GM13976 (cell line): ENCODE data around the gene USB1.

ENCODE experiments used
- DNase-seq: peaks from one replicate; pipeline ENCODE4 v3.0.0; 2012; ENCODE audit warnings: low spot score
- in situ Hi-C: fragments of 300-500 bp; cut with MboI; formaldehyde crosslinking; loops from one replicate; pipeline ENCODE4 v1.12.0; 2022; ENCODE audit warnings: low sequenced_read_pairs, mixed read lengths, inconsistent platforms; ENCODE audit not compliant: unreplicated experiment
- TF ChIP-seq, protein P1 (sequence below): IDR thresholded peaks from 2 replicates; pipeline ENCODE4 v1.5.1; 2012; ENCODE audit warnings: borderline replicate concordance, mild to moderate bottlenecking; ENCODE audit not compliant: insufficient read depth; ENCODE audit errors: extremely low read depth, missing control alignments, control extremely low read depth

USB1 gene

DNA sequence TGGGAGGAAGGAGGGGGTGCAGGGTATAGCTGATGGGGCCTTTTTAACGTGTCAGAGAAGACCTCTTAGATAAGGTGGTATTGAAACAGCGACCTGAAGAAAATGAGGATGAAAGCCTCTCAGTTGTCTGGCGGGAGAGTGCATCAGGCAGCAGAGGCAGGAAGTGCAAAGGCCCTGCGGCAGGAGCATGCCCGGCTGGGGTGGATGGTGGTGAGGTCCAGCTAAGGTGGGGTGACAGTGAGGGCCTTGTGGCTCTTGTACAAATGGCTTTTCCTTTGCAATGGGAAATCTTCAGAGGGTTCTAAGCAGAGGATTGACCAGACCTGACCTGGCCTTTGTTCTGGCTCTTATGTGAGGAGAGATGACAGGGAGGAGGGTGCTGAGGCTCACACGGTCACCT, 35.7 kb downstream of the USB1 start:
- in situ Hi-C loops, result no loop called here
- TF ChIP-seq, protein P1, sequence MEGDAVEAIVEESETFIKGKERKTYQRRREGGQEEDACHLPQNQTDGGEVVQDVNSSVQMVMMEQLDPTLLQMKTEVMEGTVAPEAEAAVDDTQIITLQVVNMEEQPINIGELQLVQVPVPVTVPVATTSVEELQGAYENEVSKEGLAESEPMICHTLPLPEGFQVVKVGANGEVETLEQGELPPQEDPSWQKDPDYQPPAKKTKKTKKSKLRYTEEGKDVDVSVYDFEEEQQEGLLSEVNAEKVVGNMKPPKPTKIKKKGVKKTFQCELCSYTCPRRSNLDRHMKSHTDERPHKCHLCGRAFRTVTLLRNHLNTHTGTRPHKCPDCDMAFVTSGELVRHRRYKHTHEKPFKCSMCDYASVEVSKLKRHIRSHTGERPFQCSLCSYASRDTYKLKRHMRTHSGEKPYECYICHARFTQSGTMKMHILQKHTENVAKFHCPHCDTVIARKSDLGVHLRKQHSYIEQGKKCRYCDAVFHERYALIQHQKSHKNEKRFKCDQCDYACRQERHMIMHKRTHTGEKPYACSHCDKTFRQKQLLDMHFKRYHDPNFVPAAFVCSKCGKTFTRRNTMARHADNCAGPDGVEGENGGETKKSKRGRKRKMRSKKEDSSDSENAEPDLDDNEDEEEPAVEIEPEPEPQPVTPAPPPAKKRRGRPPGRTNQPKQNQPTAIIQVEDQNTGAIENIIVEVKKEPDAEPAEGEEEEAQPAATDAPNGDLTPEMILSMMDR, result no peak

DNA sequence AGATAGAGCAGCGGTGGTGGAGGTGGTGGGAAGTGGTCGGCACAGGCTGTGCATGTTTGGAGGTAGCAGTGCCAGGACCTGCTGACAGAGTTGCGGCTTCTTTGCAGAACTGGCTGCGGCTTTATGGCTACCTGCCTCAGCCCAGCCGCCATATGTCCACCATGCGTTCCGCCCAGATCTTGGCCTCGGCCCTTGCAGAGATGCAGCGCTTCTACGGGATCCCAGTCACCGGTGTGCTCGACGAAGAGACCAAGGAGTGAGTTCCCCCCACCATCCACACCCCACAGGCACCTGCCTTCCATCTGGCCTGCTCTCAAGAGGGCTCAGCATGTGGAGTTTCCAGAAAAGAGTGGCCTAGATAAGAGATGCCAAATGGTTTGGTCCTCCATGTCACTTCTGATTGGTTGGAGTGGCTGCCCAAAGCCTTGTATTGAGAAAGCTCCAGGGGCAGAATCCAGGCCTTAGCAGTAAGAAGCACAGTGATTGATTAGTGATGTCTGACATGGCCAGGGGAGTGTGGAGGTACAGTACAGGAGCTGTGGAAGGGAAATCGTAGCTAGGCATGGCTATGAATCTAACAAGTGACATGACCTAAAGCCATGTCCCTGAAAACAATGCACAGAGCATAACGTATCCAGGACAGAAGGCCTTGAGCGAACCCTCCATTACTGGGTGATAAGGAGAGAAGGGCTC, 36.3 kb downstream of the USB1 start:
- no peak for DNase-seq
- TF ChIP-seq, protein P1, result no peak
- in situ Hi-C loops, result no loop called here

More for the DNA sequence above, 35.7 kb downstream of the USB1 start:
- DNase-seq, result no peak

DNA sequence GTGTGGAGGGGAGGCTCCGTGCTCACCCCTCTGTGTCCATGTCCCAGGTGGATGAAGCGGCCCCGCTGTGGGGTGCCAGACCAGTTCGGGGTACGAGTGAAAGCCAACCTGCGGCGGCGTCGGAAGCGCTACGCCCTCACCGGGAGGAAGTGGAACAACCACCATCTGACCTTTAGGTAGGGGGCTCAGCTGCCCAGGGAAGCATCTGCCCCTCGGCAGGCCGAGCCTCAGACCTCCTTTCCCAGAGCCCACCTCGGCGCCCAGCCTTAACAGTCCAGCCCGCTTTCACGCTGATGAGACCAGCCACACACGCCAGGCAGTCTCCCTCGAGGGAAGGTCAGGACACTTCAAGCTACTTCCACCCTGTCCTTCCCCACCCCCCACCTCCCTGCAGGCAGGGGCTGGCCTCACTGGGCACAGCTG, 37.0 kb downstream of the USB1 start:
- DNase-seq, result no peak
- in situ Hi-C loops, result no loop called here
- TF ChIP-seq, protein P1, result no peak

DNA sequence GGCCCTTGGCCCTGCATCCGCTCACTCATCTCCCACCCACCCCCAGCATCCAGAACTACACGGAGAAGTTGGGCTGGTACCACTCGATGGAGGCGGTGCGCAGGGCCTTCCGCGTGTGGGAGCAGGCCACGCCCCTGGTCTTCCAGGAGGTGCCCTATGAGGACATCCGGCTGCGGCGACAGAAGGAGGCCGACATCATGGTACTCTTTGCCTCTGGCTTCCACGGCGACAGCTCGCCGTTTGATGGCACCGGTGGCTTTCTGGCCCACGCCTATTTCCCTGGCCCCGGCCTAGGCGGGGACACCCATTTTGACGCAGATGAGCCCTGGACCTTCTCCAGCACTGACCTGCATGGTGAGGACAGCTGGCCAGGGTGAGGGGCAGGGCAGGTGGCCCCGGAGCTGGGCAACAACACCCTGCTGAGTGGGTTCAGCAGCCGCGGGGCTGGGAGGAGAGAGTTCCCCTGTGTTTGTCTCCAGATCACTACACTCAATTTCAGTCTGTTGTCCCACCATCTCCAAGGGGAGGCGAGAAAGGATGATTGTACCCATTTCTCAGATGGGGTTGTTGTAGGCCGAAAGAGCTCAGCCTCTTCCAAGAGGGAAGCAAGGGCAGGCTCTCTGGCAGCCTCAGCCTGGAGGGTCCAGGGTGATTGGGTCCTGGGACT, 38.8 kb downstream of the USB1 start:
- TF ChIP-seq, protein P1, result no peak

DNA sequence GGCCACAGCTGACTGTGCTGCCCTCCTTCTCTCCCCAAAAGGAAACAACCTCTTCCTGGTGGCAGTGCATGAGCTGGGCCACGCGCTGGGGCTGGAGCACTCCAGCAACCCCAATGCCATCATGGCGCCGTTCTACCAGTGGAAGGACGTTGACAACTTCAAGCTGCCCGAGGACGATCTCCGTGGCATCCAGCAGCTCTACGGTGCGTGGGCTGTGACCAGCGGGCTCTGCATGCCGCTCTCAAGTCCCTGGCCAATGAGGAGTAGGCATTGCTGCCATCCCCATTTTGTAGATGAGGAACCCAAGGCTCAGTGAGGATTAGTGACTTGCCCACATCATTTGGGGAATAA, 39.3 kb downstream of the USB1 start:
- TF ChIP-seq, protein P1, result no peak
- no peak for DNase-seq
- in situ Hi-C loops, result no loop called here

More for the DNA sequence above, 38.8 kb downstream of the USB1 start:
- in situ Hi-C loops, result no loop called here
- no peak for DNase-seq

DNA sequence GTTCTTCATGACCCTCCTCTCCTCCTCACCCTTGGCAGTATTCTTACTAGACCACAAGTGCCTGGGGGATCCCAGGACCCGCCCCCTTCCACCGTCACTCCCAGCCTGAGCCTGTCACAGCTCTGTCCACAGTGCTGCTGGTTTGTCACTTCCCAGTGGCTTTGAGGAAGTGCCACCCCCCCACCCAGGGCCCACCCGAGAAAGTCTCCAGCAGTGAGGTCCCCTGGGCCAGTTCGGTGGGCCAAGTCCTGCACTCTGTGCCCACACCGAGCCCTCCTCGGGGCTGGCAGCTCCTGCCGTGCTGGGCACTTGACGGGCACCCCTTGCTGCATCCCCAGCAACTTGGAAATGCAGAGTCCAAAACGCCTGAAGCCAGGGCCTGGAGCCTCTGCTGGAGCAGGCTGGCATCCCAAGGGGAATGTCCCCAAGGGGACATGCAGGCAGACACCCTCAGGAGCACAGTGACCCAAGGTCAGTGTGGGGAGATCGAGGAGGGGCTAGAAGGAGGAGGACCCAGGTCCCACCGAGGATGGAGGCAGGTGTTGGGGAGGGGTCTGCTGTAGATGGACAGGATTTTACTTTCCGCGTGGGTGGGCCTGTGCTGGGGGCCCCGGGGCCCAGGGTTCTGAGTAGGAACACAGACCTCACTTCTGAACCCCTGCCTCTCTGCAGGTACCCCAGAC, 39.9 kb downstream of the USB1 start:
- in situ Hi-C loops, result no loop called here
- no peak for DNase-seq

More for the DNA sequence above, 39.9 kb downstream of the USB1 start:
- TF ChIP-seq, protein P1, result no peak
